ENCODE results near the gene CDCA7L.

- TF ChIP-seq POLR2AphosphoS5 (IDR thresholded peaks at IDR 0.05; ENCODE audit: low read depth), result no peak
- TF ChIP-seq CTCF (IDR thresholded peaks at IDR 0.05; ENCODE audit: insufficient read depth, low read length), result no peak
- TF ChIP-seq REST (IDR thresholded peaks at IDR 0.05; ENCODE audit: insufficient replicate concordance, low read depth), result no peak
- no peak for TF ChIP-seq SPI1 (IDR thresholded peaks at IDR 0.05; ENCODE audit: borderline replicate concordance, low read depth)
- no peak for TF ChIP-seq GABPA (IDR thresholded peaks at IDR 0.05; ENCODE audit: low read depth)
Observed at GRCh38 chr7:21915140-21915539, 30.6 kb downstream of the CDCA7L start.
